ENCODE results near the gene MATN3. TPM values are rescaled to one million over a fixed set of nuclear protein-coding genes. Genes with fewer than 3 reads are reported as not detected.

The MATN3 gene
- total RNA-seq, 1 donor from 2014 or later: 1.6 TPM

DNA sequence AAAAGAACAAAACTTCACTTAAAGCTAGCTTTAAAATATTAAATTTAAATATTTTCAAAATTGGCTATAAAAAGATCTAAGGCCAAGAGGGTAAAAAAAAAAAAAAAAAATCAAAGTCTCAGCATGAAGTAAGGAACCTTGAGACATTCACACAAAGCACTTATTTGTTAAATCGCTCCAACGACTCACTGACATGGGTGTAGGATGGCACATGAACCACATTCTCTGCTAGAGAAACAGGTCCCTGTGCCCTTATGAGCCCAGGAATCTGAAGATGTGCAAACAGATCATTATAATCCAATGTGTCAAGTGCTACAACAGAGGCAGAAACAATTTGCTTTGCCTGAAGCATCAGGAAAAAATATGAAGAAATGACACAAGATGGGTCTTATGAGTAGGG lies 25.2 kb upstream of the MATN3 start:
- FAIRE-seq: no peak
- DNase-seq (ENCODE audit: low spot score in 2 of 2): no peak

DNA sequence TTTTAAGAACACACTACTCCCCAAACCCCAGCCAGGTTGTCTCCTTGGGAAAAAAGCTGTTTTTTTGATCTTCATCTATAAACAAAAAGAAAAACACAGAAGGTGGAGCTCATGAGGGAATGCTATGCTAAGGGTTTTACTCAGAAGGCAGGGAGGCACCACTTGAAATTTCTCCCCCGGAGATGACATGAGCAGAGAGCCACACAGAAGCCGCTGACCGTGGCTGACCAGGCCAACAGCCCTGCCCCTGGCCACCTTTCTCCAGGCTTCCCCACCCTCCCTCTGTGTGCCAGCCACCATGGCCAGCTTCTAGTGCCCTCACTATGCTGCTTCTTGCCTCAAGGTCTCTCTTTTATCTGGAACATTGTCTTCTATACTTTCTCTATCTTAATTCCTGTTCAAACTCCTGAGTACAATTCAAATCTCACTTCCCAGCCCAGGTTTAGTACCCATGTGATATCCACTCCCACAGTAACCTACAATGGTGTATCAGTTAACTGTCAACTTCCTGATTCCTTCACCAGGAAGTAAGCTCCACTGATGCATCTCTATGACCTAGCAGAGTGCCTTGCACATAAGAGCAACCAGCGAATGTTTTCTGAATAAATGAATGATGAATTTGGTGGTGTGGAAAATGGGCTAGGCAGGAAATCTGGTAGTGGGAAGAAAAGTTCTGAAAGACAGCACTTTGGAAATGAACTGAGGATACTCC lies 23.6 kb upstream of the MATN3 start:
- no peak for DNase-seq (ENCODE audit: low spot score in 2 of 2)
- FAIRE-seq: no peak

DNA sequence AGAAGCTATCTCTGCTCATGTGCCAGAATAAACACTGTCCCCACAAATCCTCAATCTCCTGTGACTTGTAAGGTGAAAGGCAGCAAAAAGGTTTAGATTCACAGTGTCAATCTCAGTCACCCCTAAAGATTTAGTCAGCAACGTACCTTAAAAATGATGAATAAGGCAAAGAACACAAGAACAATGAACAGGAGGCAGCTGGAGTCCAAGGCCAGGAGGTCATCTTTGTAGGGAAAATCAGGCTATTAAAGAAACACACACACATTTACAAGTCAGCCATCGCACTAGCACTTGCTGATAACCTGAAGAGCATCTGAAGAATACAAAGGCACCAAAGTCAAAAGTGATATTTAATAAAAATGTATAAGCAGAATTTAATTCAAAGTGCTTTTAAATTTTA lies 22.4 kb upstream of the MATN3 start:
- FAIRE-seq (no peak), DNase-seq (ENCODE audit: low spot score in 2 of 2) (no peak)

DNA sequence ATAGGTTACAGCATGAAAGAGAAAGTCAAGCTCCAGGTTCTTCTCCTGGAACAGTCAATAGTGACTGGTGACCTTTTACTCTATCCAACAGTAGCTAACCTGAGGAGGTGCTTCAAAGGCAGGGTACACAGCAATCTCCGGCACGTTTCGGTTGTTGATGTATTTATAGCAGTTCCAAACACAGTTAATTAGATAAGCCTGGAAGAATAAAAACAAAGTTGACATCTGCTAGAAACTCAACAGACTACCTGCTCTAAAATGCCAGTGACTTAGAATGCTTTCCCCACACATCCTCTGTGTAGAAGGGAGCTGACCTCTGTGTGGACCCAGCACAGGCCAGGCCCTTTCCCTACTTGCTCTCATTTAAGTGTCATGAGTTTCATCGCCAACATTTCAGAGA lies 21.8 kb upstream of the MATN3 start:
- DNase-seq (ENCODE audit: low spot score in 2 of 2): no peak
- FAIRE-seq: no peak

DNA sequence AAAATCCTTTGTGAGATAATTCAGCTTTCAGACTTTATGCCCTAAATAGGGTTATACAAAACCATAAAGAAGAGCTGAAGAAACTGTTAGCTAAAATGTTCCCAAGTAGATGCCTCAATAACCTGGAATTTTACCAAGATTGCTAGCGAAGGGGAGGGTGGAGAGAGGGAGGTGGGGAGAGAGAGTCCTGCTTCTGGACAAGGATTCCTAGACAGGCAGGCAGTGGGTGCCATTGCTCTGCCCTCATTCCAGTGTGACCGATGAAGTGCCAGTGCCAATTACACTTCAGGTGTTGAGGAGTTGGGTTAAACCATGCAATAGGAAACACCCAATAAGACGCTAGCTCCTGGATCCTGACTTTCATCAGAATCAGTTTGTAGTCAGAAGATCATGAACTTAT lies 20.9 kb upstream of the MATN3 start:
- FAIRE-seq: no peak
- DNase-seq (ENCODE audit: low spot score in 2 of 2): no peak

DNA sequence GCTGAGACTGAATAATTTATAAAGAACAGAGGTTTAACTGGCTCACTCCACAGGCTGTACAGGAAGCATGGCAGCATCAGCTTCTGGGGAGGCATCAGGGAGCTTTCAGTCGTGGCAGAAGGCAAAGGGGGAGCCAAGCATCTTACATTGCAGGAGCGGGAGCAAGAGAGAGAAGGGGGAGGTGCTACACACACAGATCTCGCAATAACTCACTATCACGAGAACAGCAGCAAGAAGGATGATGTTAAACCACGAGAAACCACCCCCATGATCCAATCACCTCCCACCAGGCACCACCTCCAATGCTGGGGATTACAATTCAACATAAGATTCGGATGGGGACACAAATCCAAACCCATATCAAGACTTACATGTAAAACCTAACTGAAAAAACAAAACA lies 17.8 kb upstream of the MATN3 start:
- FAIRE-seq (no peak), DNase-seq (ENCODE audit: low spot score in 2 of 2) (no peak)

DNA sequence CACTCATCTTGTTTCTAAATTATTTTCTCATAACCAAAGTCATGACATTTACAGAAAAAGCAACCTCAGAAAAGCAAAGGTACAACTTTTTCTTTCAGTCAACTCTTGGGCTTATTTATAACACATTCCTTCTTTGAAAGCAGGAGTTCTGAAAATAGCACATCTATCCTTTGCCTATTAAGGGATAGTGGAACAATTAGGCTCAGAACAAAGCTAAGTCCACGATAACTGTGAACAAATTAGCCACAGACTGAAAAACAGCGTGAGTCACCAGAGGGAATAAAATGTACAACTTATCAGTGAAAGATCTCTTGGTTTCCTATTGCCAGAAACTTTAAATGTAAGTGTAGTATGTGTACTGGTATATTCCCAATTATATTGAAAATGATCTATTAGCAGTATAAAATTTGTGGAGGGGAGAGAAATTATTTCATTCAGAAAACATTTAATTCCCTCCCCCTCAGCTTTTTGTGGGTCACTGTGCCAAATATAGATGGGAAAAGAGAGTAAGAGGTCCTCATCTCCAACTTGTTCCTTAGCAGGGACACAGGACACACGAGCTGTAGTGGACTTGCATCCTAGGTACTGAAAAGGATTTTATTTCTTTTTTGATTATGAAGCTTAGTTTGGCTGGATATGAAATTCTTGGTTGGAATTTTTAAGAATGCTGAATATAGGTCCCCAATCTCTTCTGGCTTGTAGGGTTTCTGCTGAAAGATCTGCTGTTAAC lies 15.4 kb upstream of the MATN3 start:
- no peak for FAIRE-seq
- no peak for DNase-seq (ENCODE audit: low spot score in 2 of 2)

DNA sequence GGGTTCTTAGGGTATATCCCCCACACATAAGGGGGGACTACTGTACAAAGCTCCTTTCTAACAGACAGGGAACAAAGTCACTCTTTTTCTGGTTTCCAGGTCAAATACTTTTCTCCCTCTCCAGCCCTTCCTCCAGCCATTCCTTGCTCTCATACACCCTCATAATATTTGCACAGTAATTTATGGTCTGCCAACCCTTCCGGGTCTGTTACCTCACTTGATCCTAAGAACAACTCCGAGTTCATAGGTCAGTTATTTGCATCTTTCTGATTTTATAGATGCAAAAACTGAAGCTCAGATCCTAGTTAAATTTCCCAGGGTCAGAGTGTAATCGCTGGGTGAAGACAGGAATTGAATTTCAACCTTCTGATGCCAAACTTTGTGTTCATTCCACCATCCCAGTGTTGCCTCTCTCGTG lies 14.8 kb upstream of the MATN3 start:
- FAIRE-seq: no peak

DNA sequence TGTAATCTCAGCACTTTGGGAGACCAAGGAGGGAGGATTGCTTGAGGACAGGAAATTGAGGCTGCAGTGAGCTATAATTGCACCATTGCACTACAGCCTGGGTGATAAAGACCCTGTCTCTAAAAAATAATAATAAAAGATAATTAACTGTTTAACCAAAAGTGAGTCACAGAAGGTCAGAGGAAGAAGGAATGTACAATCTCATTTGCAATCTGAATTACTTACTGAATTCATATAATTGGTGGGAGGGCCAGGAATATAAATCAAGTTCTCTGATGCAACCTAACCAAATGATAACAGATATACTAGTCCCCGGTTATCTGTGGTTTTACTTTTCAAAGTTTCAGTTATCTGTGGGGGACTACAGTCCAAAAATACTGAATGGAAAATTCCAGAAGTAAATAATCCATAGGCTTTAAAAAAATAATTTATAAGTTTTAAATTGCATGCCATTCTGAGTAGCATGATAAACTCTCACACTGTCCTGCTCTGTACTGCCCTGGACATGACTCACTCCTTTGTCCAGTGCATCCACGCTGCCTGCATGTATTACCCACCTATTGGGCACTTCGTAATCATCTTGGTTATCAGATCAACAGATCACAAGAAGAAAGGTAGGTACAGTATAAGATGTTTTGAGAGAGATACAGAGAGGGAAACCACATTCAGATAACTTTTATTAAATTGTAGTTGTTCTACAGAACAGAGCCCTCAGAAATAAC lies 12.8 kb upstream of the MATN3 start:
- DNase-seq (ENCODE audit: low spot score in 2 of 2): no peak
- no peak for FAIRE-seq

More for the DNA sequence above, 14.8 kb upstream of the MATN3 start:
- DNase-seq (ENCODE audit: low spot score in 2 of 2): no peak

DNA sequence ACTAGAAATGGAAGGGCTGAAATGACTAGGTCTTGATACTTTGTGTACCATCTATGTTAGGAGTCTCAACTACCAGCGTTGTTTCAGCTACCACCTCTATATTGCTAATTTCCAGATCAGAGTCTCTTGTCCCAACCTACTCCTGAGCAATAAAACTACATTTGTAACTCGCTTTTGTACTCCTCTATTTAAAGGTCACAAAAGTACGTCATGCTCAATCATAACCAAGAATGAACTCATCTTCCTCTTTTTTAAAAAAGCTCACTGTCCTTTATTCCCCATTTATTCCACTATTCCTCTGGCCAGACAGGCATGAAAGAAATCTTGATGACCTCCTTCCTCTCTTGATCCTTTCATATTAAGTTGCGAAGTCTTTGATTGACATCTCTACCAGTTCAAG lies 11.2 kb upstream of the MATN3 start:
- DNase-seq (ENCODE audit: low spot score in 2 of 2): no peak

DNA sequence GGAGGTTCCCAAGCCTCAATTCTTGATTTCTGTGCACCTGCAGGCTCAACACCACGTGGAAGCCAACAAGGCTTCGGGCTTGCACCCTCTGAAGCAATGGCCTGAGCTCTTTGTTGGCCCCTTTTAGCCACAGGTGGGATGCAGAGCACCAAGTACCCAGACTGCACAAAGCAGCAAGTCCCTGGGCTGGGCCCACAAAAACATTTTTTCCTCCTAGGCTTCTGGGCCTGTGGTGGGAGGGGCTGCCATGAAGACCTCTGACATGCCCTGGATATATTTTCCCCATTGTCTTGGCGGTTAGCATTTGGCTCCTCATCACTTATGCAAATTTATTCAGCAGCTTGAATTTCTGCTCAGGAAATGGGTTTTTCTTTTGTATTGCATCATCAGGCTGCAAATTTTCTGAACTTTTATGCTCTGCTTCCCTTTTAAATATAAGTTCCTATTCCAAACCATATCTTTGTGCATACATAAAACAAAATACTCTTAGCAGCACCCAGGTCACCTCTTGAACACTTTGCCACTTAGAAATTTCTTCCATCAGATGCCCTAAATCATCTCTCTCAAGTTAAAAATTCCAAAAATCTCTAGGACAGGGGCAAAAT lies 9.0 kb upstream of the MATN3 start:
- no peak for FAIRE-seq
- DNase-seq (ENCODE audit: low spot score in 2 of 2): no peak

More for the DNA sequence above, 11.2 kb upstream of the MATN3 start:
- FAIRE-seq: no peak

DNA sequence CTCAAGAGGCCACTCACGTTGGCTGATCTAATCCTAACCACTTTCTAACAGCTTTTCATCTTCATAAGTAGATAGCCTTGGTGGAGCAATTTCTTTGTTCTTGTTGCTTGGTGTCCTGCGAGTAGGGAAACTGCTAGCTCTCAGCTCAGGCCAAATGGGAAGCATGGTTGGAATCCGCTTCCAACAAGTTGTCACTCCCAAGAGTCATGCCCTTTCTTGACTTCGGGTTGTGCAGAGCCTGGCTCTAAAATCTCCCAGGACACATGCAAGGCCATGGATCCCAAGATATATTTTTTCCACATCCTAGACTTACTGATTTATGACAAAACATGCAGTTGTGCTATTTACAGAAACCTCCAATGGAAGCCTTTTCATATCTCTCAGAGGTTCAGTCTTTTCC lies 7.3 kb upstream of the MATN3 start:
- FAIRE-seq (no peak), DNase-seq (ENCODE audit: low spot score in 2 of 2) (no peak)

DNA sequence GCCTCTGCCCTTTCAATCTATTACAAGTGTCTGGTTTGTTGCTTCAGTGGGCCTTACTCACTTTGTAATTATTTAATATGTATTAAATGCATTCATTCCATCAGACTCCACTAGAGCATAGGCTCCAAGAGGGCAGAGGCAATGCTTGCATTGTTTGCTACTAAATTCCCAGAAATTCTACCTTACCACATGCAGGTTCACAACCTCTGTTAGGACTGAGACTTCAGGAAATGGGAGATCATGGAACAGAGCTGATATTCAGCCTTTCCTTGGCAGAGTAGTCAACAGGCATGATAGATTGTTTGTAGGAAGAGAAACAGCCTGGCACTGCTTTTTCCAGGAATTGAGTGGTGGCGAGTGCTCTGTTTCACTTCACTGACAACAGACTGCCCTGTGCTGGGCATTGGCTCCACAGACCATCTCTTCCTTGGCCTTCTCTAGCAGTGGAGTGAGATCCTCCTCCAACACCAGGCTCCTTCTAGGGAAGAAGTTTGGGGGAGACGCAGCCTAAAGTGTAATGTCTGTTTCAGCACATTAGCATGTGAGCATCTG lies 6.2 kb upstream of the MATN3 start:
- DNase-seq (ENCODE audit: low spot score in 2 of 2): no peak
- no peak for FAIRE-seq

DNA sequence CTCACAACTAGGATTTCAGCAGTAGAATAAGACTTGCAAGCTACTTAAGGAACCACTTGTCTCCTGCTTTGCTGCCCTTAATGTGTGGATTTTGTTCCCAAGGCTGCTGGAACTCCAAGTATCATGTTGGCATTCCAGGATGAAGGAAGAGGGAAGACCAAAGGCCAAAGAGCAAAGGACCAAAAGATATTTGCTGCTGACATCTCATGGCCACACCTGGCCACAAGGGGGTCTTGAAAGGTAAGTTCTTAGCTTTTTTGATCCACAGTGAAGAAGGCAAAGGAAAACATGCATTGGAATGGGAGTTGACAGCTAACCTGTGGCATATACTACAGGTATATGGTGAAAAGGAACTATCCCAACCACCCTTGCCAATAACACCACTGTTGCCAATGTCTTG lies 3.9 kb upstream of the MATN3 start:
- DNase-seq (ENCODE audit: low spot score in 2 of 2): no peak
- no peak for FAIRE-seq

DNA sequence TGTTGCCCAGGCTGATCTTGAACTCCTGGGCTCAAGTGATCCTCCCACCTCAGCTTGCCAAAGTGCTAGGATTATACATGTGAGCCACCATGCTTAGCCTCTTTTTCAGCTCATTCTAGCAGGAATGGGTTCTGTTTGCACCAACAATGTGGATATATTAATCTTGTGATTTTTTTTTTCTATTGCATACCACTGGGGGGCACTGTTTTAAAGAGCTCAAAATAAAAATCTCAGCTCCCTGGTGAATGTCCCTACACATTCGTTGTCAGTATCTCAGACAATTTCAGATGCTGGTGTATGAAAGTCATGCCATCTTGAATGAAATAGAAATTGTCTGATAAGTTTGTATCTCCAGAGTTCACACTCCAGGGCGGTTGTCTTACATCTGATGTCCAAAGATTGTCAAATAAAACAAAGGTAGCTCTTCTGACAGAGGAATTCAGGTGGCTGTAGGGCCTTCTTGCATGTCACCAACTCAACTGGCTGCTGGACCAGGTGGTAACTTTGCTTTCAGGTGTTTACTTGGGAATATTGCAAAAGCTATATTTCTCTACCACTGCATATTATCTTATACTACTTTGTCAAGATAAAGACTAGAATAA lies 3.1 kb upstream of the MATN3 start:
- DNase-seq (ENCODE audit: low spot score in 2 of 2) (peak; percentile 41 to 57), FAIRE-seq (no peak)

DNA sequence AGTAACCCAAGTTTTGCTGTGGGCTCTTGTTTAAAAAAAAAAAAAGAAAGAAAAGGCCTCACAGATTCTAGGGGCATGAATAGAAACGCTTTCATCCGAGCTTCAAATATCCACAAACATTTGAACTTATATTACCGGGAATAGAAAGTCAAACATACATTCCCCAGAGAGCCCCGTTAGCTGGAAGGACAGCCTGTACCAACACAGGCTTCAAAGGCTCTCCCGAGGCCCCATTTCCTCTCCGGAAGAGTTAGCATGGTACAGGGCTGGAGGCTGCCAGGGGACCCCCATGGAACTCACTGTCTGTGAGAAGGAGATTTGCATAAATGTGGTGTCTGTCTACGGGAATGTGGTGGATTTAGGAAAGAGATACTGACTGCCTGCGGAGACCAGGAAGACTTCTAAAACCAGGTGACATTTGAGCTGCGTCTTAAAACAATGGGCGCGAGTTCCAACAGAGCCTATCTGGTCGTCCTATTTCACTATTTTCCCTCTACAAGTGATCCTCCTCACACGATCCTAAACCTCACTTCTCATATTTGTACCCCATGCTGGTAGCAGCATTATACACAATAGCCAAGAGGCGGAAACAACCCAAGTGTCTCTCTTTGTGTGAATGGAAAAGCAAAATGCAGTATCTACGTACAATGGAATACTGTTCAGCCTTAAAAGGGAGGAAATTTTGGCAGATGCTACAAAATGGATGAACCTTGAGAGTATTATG lies 820 bp upstream of the MATN3 start:
- no peak for DNase-seq (ENCODE audit: low spot score in 2 of 2)
- no peak for FAIRE-seq

DNA sequence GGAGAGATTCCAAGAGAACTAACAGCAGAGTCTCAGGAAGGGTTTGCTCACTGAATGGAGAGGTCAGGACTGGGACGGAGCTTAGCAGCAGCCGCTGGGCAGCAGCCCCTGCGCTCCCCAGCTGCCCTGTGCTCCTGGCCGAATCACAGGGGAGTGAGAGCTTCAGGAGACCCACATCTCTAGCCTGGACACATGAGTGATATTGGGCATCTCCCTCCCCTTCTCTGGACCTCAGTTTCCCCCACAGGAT lies 511 bp downstream of the MATN3 start:
- no peak for DNase-seq (ENCODE audit: low spot score in 2 of 2)
- FAIRE-seq: no peak

DNA sequence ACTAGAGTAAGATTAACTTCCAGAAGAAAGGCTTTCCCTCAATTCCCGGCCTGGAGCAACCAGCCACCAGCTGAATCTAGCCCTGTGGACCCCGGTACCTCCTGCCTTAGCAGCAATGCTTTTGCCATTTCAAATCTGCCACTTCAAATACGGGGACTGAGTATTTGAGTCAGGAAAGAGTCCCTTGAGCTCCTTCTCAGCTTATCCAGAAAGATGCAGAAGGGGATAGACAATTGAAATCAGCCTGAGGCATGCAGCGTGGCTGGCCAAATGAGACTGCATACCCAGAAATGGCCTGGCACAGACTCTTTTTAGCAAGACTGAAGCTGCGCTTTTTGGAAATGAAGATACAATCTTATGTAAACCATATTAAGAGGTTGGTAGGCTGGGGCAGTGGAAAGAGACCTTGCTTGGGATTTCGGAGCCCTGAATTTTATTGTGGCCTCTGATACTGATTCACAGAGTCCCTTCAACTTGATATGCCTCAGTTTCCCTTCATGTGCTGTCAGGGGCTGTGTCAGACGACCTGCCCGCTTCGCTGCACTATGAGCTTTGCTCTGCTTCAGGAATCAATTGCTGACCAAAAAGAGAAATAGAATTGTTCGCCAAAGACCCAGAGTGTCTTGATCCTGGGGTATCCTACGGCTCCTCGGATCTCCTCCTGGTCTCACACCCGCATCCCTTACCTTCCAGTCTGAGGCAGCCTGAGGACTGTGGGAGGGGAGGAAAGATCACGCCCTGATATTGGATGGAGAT lies 1.0 kb downstream of the MATN3 start:
- no peak for FAIRE-seq
- no peak for DNase-seq (ENCODE audit: low spot score in 2 of 2)

DNA sequence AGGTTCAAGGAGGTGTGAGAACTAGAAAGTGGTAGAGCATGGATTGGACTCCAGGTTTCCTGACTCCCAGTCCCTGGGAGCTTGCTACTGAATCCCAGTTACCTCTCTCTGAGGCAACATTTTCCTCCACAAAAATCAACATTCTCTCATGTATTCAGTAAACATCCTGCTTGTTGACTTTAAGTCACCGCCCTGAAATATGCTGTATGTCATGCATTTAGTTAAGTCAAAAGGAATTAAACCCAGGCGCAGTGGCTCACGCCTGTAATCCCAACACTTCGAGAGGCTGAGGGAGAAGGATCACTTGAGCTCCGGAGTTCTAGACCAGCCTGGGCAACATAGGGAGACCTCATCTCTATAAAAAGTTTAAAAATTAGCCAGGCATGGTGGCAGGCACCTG lies 3.8 kb downstream of the MATN3 start:
- DNase-seq (ENCODE audit: low spot score in 2 of 2) (no peak), FAIRE-seq (no peak)

All from frontal cortex (tissue), 4 donors.